GM23338 (cell line): Measurements from ENCODE around the gene MPZL1. TPM values are rescaled to one million over a fixed set of nuclear protein-coding genes. Genes with fewer than 3 reads are reported as not detected.

ENCODE experiments used
- ATAC-seq: fragments of 200-7000 bp; cut with Tn5 transposase; 3 replicates; pipeline ENCODE4 v1.9.1; 2020
- DNase-seq: peaks from one replicate; pipeline ENCODE4 v3.0.0-alpha.2; 2015; ENCODE audit warnings: low spot score
- H2AFZ ChIP-seq: fragments of 200-600 bp; sonication (generic); 2 replicates; pipeline ENCODE4 v1.8.0; 2016; ENCODE audit warnings: antibody characterized with exemption, mild to moderate bottlenecking, moderate library complexity
- H3F3A ChIP-seq: fragments of 200-600 bp; sonication (generic); replicated peaks from 2 replicates; pipeline ENCODE4 v1.8.0; 2017; ENCODE audit warnings: antibody characterized with exemption, mixed run types, low read depth
- H3K27ac ChIP-seq: fragments of 200-600 bp; sonication (generic); 2 replicates; pipeline ENCODE4 v1.6.1; 2016; ENCODE audit warnings: low read depth
- H3K27me3 ChIP-seq: fragments of 200-600 bp; sonication (generic); 2 replicates; pipeline ENCODE4 v1.8.0; 2016; ENCODE audit warnings: mild to moderate bottlenecking, mixed run types, moderate library complexity; ENCODE audit not compliant: insufficient read depth
- H3K36me3 ChIP-seq: fragments of 200-600 bp; sonication (generic); 2 replicates; pipeline ENCODE4 v1.8.0; 2016; ENCODE audit warnings: mild to moderate bottlenecking; ENCODE audit not compliant: insufficient read depth
- H3K4me1 ChIP-seq: fragments of 200-600 bp; sonication (generic); 2 replicates; pipeline ENCODE4 v1.8.0; 2016; ENCODE audit warnings: mild to moderate bottlenecking, moderate library complexity; ENCODE audit not compliant: insufficient read depth
- H3K4me2 ChIP-seq: fragments of 200-600 bp; sonication (generic); 2 replicates; pipeline ENCODE4 v1.7.1; 2017; ENCODE audit warnings: mixed run types
- H3K4me3 ChIP-seq: fragments of 200-600 bp; sonication (generic); 2 replicates; pipeline ENCODE4 v1.6.1; 2016; ENCODE audit warnings: mixed run types
- H3K79me2 ChIP-seq: fragments of 200-600 bp; sonication (generic); replicated peaks from 2 replicates; pipeline ENCODE4 v1.8.0; 2017; ENCODE audit warnings: mild to moderate bottlenecking; ENCODE audit not compliant: insufficient read depth
- H3K9me2 ChIP-seq: fragments of 200-600 bp; sonication (generic); 2 replicates; pipeline ENCODE4 v1.8.0; 2017; ENCODE audit not compliant: insufficient read depth
- H4K20me1 ChIP-seq: fragments of 200-600 bp; sonication (generic); replicated peaks from 2 replicates; pipeline ENCODE4 v1.8.0; 2017; ENCODE audit warnings: mild to moderate bottlenecking; ENCODE audit not compliant: insufficient read depth
- H3K27ac Mint-ChIP-seq: 2 replicates; pipeline ENCODE4 v1.8.0; 2020; ENCODE audit warnings: inconsistent platforms, mild to moderate bottlenecking, moderate library complexity, mixed read lengths
- H3K27me3 Mint-ChIP-seq: 3 replicates; pipeline ENCODE4 v1.8.0; 2022; ENCODE audit warnings: low read depth, mild to moderate bottlenecking, moderate library complexity, mixed read lengths, inconsistent platforms; ENCODE audit not compliant: insufficient read depth, poor library complexity
- H3K36me3 Mint-ChIP-seq: 3 replicates; pipeline ENCODE4 v1.8.0; 2021; ENCODE audit warnings: low read depth, mild to moderate bottlenecking, inconsistent platforms, moderate library complexity, mixed read lengths
- H3K4me1 Mint-ChIP-seq: 3 replicates; pipeline ENCODE4 v1.8.0; 2020; ENCODE audit warnings: mild to moderate bottlenecking, inconsistent platforms, mixed read lengths
- H3K4me3 Mint-ChIP-seq: 3 replicates; pipeline ENCODE4 v1.8.0; 2021; ENCODE audit warnings: moderate library complexity, mild to moderate bottlenecking, inconsistent platforms, mixed read lengths
- H3K9me3 Mint-ChIP-seq: 3 replicates; pipeline ENCODE4 v1.8.0; 2020; ENCODE audit warnings: moderate library complexity, mild to moderate bottlenecking, inconsistent platforms, mixed read lengths
- CREB1 ChIP-seq: fragments of 250-450 bp; sonication (Bioruptor Pico); IDR thresholded peaks from 2 replicates; pipeline ENCODE4 v1.5.0; 2020; ENCODE audit warnings: low read depth, mild to moderate bottlenecking, moderate library complexity
- CTCF ChIP-seq, 2 experiments: fragments of 200-600 bp in 1 of 2; sonication (generic) in 1 of 2; conservative IDR thresholded peaks; 2 replicates each; pipeline versions ENCODE4 v1.5.1 to v1.6.1; 2016 to 2017; ENCODE audit warnings: antibody characterized with exemption in 2 of 2, low read depth in 2 of 2, mild to moderate bottlenecking in 2 of 2, moderate library complexity in 1 of 2
- ETS1 ChIP-seq: IDR thresholded peaks from 2 replicates; pipeline ENCODE4 v1.6.1; 2016; ENCODE audit warnings: antibody characterized with exemption
- EZH2 ChIP-seq: fragments of 200-600 bp; sonication (generic); IDR thresholded peaks from one replicate; pipeline ENCODE4 v1.8.0; 2017; ENCODE audit warnings: antibody characterized with exemption, mild to moderate bottlenecking, low read depth; ENCODE audit not compliant: unreplicated experiment
- EZH2phosphoT487 ChIP-seq: fragments of 200-600 bp; sonication (generic); IDR thresholded peaks from one replicate; pipeline ENCODE4 v1.8.1; 2018; ENCODE audit warnings: antibody characterized with exemption; ENCODE audit not compliant: unreplicated experiment
- JUNB ChIP-seq: IDR thresholded peaks from one replicate; pipeline ENCODE4 v1.6.1; 2016; ENCODE audit warnings: antibody characterized with exemption; ENCODE audit not compliant: unreplicated experiment
- NANOG ChIP-seq: IDR thresholded peaks from 2 replicates; pipeline ENCODE4 v1.6.1; 2016; ENCODE audit warnings: antibody characterized with exemption, borderline replicate concordance
- POLR2AphosphoS5 ChIP-seq: IDR thresholded peaks from 2 replicates; pipeline ENCODE4 v1.6.1; 2016; ENCODE audit warnings: antibody characterized with exemption, low read depth
- REST ChIP-seq: IDR thresholded peaks from one replicate; pipeline ENCODE4 v1.6.1; 2018; ENCODE audit warnings: antibody characterized with exemption; ENCODE audit not compliant: unreplicated experiment
- STAT1 ChIP-seq: IDR thresholded peaks from one replicate; pipeline ENCODE4 v1.6.1; 2016; ENCODE audit warnings: antibody characterized with exemption; ENCODE audit not compliant: unreplicated experiment
- ZNF114 ChIP-seq: fragments of 250-450 bp; sonication (Bioruptor Pico); IDR thresholded peaks from 2 replicates; pipeline ENCODE4 v1.5.0; 2020; ENCODE audit warnings: mild to moderate bottlenecking, moderate library complexity
- ZNF331 ChIP-seq: fragments of 250-450 bp; sonication (Bioruptor Pico); IDR thresholded peaks from 2 replicates; pipeline ENCODE4 v1.5.0; 2020; ENCODE audit warnings: low read depth, mild to moderate bottlenecking, moderate library complexity
- ZNF462 ChIP-seq: fragments of 250-450 bp; sonication (Bioruptor Pico); IDR thresholded peaks from 2 replicates; pipeline ENCODE4 v1.5.0; 2020; ENCODE audit warnings: mild to moderate bottlenecking, moderate library complexity
- polyA plus RNA-seq: library from polyadenylated mRNA; unstranded; fragments of >200 nt; fragmentation: Nextera tagmentation; extraction: Ambion mirVana; gene quantifications from 2 replicates; pipeline ENCODE4 v1.2.1, GENCODE V29; 2016
- total RNA-seq: library from RNA; depleted of rRNA; stranded (reverse); fragments of >200 nt; shearing (Covaris generic); gene quantifications from 2 replicates; pipeline ENCODE4 v1.2.3, GENCODE V29; 2014

The MPZL1 gene
- total and polyA plus RNA-seq, 2 experiments from 2014 or later, result 35.1 to 85.1 TPM

- Histone ChIP-seq H3K27ac (no peak overlapping the region), H3F3A (no peaks in the 10 kb centered on the region), H3K36me3 (peaks cover 6% of the 10 kb centered on the region; the same call in 1 of the 2 replicates), H3K79me2 (peaks cover 99% of the 10 kb centered on the region), H3K27me3 (no peaks in the 10 kb centered on the region), H2AFZ (no peak overlapping the region), H3K4me3 (no peak overlapping the region), H3K4me2 (no peak overlapping the region), H3K9me2 (no peaks in the 10 kb centered on the region), H4K20me1 (peaks cover 55% of the 10 kb centered on the region), H3K4me1 (peaks cover 13% of the 10 kb centered on the region; the same call in 1 of the 2 replicates)
- Mint-ChIP-seq H3K27me3 (peaks cover 5% of the 10 kb centered on the region), H3K9me3 (peaks cover 5% of the 10 kb centered on the region; the same call in 1 of the 3 replicates), H3K4me1 (no peaks in the 10 kb centered on the region), H3K36me3 (peaks cover 31% of the 10 kb centered on the region), H3K27ac (no peak overlapping the region), H3K4me3 (no peak overlapping the region)
- DNase-seq (no peak), ATAC-seq (no peak)
- TF ChIP-seq CREB1 (CRISPR knock-in tag), result no peak
- no peak for TF ChIP-seq EZH2
- TF ChIP-seq ZNF114 (CRISPR knock-in tag), result no peak
- no peak for TF ChIP-seq ETS1
- TF ChIP-seq REST, result no peak
- no peak for TF ChIP-seq EZH2phosphoT487
- no peak for TF ChIP-seq ZNF331
- no peak for TF ChIP-seq JUNB
- TF ChIP-seq ZNF462 (CRISPR knock-in tag), result no peak
- no peak for TF ChIP-seq CTCF (conservative IDR thresholded peaks at IDR 0.05; ENCODE audit: low read depth in 2 of 2)
- TF ChIP-seq POLR2AphosphoS5, result no peak
- no peak for TF ChIP-seq NANOG
- TF ChIP-seq STAT1, result no peak
Measured at GRCh38 chr1:167734227-167734626, 12.4 kb downstream of the MPZL1 start.
